ENCODE results near the gene CAMLG.

CAMLG gene

DNA sequence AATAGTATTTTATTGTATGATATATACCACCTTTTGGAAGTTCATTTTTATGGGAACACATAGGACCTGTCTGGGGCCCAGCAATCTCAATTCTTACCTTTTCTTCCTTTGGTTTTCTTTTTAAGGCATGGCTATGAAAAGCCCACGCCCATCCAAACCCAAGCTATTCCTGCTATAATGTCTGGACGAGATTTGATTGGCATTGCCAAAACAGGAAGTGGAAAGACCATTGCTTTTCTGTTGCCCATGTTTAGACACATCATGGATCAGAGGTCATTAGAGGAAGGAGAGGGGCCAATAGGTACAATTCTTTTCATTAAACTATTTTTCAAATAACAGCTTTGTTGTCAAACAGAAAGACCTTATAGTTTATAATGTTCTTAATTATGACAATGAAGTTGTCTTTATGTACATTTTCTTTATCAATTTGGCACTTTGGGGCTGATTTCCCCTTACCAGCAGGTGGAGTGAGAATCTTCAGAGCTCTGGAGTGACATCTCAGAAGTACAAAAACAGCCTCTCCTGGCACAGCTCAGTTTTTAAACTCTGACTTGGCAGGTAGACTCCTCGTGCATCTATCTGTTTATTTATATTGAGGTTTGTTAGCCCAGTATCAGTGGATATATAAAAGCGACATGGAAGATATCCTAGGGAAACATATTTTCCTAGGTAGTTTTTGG lies 46.0 kb downstream of the CAMLG start:
- FAIRE-seq: no peak

DNA sequence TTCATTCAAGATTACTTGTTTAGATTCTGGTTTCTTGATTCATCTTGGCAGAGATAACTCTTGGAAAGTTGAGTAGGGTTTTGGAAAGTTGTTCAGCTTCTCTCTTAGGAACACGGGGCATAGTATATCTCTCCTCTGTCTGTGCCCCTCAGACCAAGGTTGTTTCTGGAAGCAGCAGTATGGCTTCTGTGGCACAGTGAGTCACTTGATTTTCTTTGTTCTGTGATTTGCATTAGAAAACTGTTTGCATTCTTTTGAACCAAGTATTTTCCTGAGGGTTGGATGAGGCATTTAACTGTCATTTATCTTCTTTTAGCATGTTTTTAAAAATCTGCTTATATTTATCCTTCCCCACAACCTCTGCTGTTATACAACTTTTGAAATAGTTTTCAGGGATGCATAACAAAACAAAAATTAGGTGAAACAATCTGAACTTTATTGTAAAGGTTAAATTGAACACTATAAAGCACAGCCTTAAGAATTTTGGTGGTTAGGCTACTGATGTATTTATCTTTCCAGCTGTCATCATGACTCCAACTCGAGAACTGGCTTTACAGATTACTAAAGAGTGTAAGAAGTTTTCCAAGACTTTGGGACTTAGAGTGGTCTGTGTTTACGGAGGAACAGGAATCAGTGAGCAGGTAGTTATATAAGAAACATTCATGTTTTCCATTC lies 46.7 kb downstream of the CAMLG start:
- FAIRE-seq: no peak

DNA sequence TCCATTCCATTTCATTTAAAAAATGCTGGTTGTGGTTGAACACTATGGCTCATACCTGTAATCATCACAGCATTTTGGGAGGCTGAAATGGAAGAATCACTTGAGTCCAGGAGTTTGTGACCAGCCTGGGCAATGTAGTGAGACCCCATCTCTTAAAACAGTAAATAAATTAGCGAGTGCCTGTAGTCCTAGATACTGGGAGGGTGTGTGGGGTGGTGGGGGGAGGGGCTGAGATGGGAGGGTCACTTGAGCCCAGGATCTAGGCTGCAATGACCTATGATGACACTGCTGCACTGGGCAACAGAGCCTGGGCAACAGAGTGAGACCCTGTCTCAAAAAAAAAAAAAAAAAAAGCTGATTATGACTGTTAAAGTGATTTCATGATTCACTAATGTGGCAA lies 49.3 kb downstream of the CAMLG start:
- no peak for FAIRE-seq

DNA sequence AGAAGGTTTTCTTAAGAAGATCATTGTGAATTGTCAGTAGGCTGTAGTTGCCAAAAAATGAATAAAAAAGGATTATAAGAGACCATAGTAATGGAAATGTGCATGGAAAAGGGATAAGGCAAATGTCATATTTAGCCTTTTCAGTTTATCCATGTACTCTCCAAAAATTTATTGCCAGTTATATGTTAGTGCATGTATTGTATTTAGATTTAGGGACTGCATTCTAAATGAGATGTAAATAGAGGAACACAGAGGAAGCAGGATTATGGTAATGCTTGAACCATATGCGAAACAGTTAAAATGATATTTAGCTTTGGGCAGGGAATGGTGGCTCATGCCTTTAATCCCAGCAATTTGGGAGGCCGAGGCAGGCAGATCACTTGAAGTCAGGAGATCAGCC lies 53.2 kb downstream of the CAMLG start:
- no peak for FAIRE-seq

DNA sequence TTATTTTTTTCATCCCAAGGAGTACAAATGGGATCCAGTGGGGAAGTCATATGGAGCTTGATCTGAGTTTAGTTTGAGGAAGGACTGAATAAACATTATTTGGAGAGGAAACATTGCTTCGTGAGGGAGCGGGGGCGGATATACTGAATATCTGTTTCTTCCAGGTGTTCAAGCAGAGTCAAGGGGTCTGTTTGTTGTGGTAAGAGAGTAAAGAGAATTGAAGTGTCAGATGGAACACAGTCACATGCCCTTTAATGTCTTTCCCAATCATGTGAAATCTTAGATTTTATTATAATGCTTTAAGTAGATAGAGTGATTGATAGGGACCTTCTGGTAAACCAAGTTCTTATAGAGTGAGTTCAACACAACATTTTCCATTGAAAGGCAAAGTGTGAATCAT lies 53.9 kb downstream of the CAMLG start:
- FAIRE-seq: no peak

DNA sequence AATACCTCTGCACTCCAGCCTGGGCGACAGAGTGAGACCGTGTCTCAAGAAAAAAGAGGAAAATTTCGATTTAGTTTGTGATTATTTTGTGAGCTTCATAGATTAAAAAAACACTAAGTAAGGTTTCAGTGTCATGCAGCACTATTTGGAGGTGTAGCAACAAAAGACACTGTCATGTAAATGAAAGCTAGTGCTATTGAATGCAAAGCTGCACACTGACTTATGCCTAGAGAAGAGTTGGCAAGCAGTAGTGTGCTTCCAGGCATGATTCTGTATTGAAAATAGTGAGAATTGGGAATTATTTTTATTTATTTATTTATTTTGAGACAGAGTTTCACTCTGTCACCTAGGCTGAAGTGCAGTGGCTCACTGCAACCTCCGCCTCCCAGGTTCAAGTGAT lies 54.8 kb downstream of the CAMLG start:
- FAIRE-seq: no peak

DNA sequence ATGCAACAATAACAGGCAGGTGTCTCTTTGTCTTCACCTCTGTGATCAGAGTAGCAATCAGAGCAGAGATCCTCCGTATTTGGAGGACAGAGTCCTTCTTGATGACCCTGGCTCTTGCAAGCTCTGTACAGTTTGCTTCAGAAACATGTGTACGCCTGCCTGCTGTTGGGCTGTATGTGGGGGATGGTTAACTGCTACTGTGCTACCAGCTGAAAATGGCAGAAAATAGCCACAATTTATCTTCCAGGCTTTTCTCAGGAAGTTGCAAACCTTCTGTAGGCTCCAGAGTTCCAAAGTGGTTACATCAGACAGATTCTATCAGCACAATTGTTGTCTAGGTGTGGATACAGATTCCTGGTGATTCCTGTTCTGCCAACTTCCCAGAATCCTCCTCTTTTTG lies 55.7 kb downstream of the CAMLG start:
- no peak for FAIRE-seq

DNA sequence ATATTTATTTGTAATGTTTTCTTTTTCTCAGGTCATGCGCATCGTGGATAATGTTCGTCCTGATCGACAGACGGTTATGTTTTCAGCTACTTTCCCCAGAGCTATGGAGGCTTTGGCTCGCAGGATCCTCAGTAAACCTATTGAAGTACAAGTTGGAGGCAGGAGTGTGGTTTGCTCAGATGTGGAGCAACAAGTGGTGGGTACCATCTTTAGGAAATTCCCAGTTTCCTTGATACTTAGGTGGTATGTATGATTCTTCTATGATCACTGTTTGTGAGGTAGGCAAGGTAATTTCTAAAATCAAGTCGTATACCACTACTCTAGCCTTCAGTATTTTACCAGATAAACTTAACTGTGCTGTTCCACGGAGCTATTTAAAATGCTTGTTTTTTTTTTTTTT lies 56.5 kb downstream of the CAMLG start:
- FAIRE-seq: no peak

DNA sequence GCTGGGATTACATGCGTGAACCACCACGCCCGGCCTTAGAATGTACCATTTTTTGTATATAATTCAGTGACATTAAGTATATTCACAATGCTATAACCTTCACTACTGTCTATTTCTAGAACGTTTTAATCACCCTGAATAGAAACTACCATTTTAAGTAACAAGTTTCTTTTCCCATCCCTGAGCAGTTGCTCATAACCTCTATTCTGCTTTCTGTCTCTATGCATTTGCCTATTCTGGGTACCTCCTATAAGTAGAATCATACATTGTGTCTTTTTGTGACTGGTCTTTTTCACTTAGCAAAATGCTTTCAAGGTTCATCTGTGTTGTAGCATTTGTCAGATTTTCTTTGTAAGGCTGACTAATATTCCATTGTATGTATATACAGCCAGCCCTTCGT lies 60.1 kb downstream of the CAMLG start:
- FAIRE-seq: no peak
